H1 (cell line): ENCODE data around the gene APH1B. TPM values are rescaled to one million over a fixed set of nuclear protein-coding genes. Genes with fewer than 3 reads are reported as not detected.

Experiments
- CTCF ChIA-PET: fragments of 300-600 bp; sonication (Branson Sonifier 250); formaldehyde crosslinking; loops from one replicate; lab custom pipeline; 2021; ENCODE audit not compliant: partially characterized antibody; lab: Charles Lee
- POLR2A ChIA-PET: fragments of 300-600 bp; sonication (Branson Sonifier 250); formaldehyde crosslinking; loops from one replicate; lab custom pipeline; 2021; ENCODE audit warnings: inconsistent platforms; ENCODE audit not compliant: partially characterized antibody; lab: Charles Lee
- DNase-seq, 2 experiments: peaks; one replicate each; pipeline versions ENCODE4 v3.0.0 to v3.0.0-alpha.2; 2010 to 2022; ENCODE audit warnings: low spot score in 2 of 2, low read depth in 1 of 2, mixed read lengths in 1 of 2
- FAIRE-seq: peaks from 2 replicates; lab custom pipeline; 2011; peaks lifted over from hg19 to GRCh38; lab: Jason Lieb, UNC
- H2AFZ ChIP-seq: 2 replicates; pipeline ENCODE4 v1.8.1; 2012; ENCODE audit warnings: low read length, inconsistent platforms
- H2AK5ac ChIP-seq: 2 replicates; pipeline ENCODE4 v1.6.1; 2013; ENCODE audit warnings: low read depth, low read length
- H2BK120ac ChIP-seq: replicated peaks from 2 replicates; pipeline ENCODE3; 2013; ENCODE audit warnings: low read depth, low read length, inconsistent platforms
- H2BK12ac ChIP-seq: 2 replicates; pipeline ENCODE4 v1.6.1; 2013; ENCODE audit warnings: low read depth, low read length
- H2BK15ac ChIP-seq: 2 replicates; pipeline ENCODE4 v1.6.1; 2013; ENCODE audit warnings: low read length
- H2BK20ac ChIP-seq: 2 replicates; pipeline ENCODE4 v1.6.1; 2013; ENCODE audit warnings: low read length
- H2BK5ac ChIP-seq: 2 replicates; pipeline ENCODE4 v1.6.1; 2013; ENCODE audit warnings: low read depth, low read length
- H3K14ac ChIP-seq: 2 replicates; pipeline ENCODE4 v1.6.1; 2013; ENCODE audit warnings: inconsistent platforms; ENCODE audit not compliant: insufficient read length
- H3K18ac ChIP-seq: 2 replicates; pipeline ENCODE4 v1.6.1; 2013; ENCODE audit warnings: low read length; ENCODE audit errors: extremely low read depth
- H3K23ac ChIP-seq: 2 replicates; pipeline ENCODE4 v1.6.1; 2013; ENCODE audit warnings: inconsistent platforms; ENCODE audit not compliant: insufficient read length
- H3K23me2 ChIP-seq: 2 replicates; pipeline ENCODE4 v1.6.1; 2013; ENCODE audit warnings: low read depth, low read length
- H3K27ac ChIP-seq: 2 replicates; pipeline ENCODE4 v1.6.1; 2011; ENCODE audit warnings: low read depth, low read length, inconsistent platforms
- H3K27me3 ChIP-seq, 4 experiments: replicated peaks in 1 of 4; 1 replicate in 1 of 4; 2 replicates in 3 of 4; pipeline versions ENCODE4 v1.6.1 to v1.8.1; 2011 to 2013; ENCODE audit warnings: low read length in 3 of 4, mild to moderate bottlenecking in 3 of 4, inconsistent platforms in 2 of 4, mixed read lengths in 2 of 4, moderate library complexity in 1 of 4; ENCODE audit not compliant: control insufficient read depth in 3 of 4, insufficient read depth in 3 of 4; ENCODE audit errors: extremely low read depth in 1 of 4
- H3K36me3 ChIP-seq, 4 experiments: 2 replicates each; pipeline versions ENCODE4 v1.6.1 to v1.8.1; 2011 to 2013; ENCODE audit warnings: mild to moderate bottlenecking in 4 of 4, low read length in 3 of 4, moderate library complexity in 2 of 4, control low read depth in 1 of 4, inconsistent platforms in 1 of 4; ENCODE audit not compliant: insufficient read depth in 4 of 4, control insufficient read depth in 2 of 4
- H3K4ac ChIP-seq: replicated peaks from 2 replicates; pipeline ENCODE3; 2013; ENCODE audit warnings: low read length, low read depth, mixed read lengths, inconsistent platforms; ENCODE audit not compliant: insufficient read length
- H3K4me1 ChIP-seq, 4 experiments: replicated peaks in 1 of 4; 1 replicate in 1 of 4; 2 replicates in 3 of 4; pipeline versions ENCODE4 v1.6.1 to v1.8.1; 2011 to 2013; ENCODE audit warnings: low read length in 3 of 4, inconsistent platforms in 2 of 4, mixed read lengths in 1 of 4; ENCODE audit not compliant: insufficient read depth in 4 of 4, control insufficient read depth in 3 of 4
- H3K4me2 ChIP-seq, 2 experiments: 2 replicates each; pipeline versions ENCODE4 v1.6.1 to v1.8.1; 2011 to 2013; ENCODE audit warnings: low read depth in 2 of 2, low read length in 2 of 2, control low read depth in 1 of 2, inconsistent platforms in 1 of 2, mild to moderate bottlenecking in 1 of 2; ENCODE audit not compliant: insufficient read depth in 1 of 2
- H3K4me3 ChIP-seq, 4 experiments: fragments of 200-600, 300-600 bp in 1 of 4; sonication (generic), shearing (Covaris generic), sonication (Bioruptor Twin) in 1 of 4; 2 replicates each; pipeline versions ENCODE4 v1.5.1 to v1.8.1; 2011 to 2016; ENCODE audit warnings: low read length in 4 of 4, low read depth in 3 of 4, control low read depth in 2 of 4, inconsistent platforms in 2 of 4, mild to moderate bottlenecking in 2 of 4, mixed read lengths in 1 of 4, moderate library complexity in 1 of 4; ENCODE audit not compliant: insufficient read depth in 2 of 4; ENCODE audit errors: extremely low read depth in 1 of 4
- H3K56ac ChIP-seq: replicated peaks from 2 replicates; pipeline ENCODE3; 2013; ENCODE audit warnings: low read depth, mild to moderate bottlenecking, mixed read lengths, low read length, inconsistent platforms; ENCODE audit not compliant: insufficient read length
- H3K79me1 ChIP-seq: 2 replicates; pipeline ENCODE4 v1.6.1; 2013; ENCODE audit warnings: low read depth, low read length, control low read depth
- H3K79me2 ChIP-seq, 2 experiments: 2 replicates each; pipeline versions ENCODE4 v1.6.1 to v1.8.1; 2012 to 2013; ENCODE audit warnings: low read length in 2 of 2, mild to moderate bottlenecking in 2 of 2, inconsistent platforms in 1 of 2; ENCODE audit not compliant: insufficient read depth in 2 of 2, control insufficient read depth in 1 of 2
- H3K9ac ChIP-seq, 4 experiments: replicated peaks in 1 of 4; 1 replicate in 1 of 4; 2 replicates in 3 of 4; pipeline versions ENCODE4 v1.6.1 to v1.8.1; 2011 to 2013; ENCODE audit warnings: low read depth in 3 of 4, low read length in 3 of 4, control low read depth in 2 of 4, mild to moderate bottlenecking in 2 of 4, moderate library complexity in 2 of 4, inconsistent platforms in 1 of 4; ENCODE audit errors: extremely low read depth in 1 of 4
- H3K9me3 ChIP-seq, 2 experiments: 2 replicates each; pipeline versions ENCODE4 v1.6.1 to v1.8.1; 2012 to 2013; ENCODE audit warnings: mild to moderate bottlenecking in 2 of 2, moderate library complexity in 2 of 2, control low read depth in 1 of 2, inconsistent platforms in 1 of 2, low read depth in 1 of 2, low read length in 1 of 2, mixed read lengths in 1 of 2; ENCODE audit not compliant: insufficient read depth in 2 of 2
- H4K20me1 ChIP-seq, 2 experiments: replicated peaks in 1 of 2; 2 replicates each; pipeline versions ENCODE3 to v1.8.1; 2011 to 2013; ENCODE audit warnings: inconsistent platforms in 2 of 2, low read length in 2 of 2, mild to moderate bottlenecking in 1 of 2; ENCODE audit not compliant: insufficient read depth in 2 of 2, control insufficient read depth in 1 of 2
- H4K5ac ChIP-seq: 2 replicates; pipeline ENCODE4 v1.6.1; 2013; ENCODE audit warnings: low read length, low read depth, mixed read lengths, inconsistent platforms; ENCODE audit not compliant: insufficient read length
- H4K8ac ChIP-seq: 2 replicates; pipeline ENCODE4 v1.8.0; 2013; ENCODE audit warnings: mild to moderate bottlenecking, moderate library complexity, low read length, inconsistent platforms; ENCODE audit not compliant: insufficient read depth; ENCODE audit errors: extremely low read depth
- H4K91ac ChIP-seq: replicated peaks from 2 replicates; pipeline ENCODE3; 2013; ENCODE audit warnings: low read length, mixed read lengths, inconsistent platforms; ENCODE audit not compliant: insufficient read length
- BRCA1 ChIP-seq: IDR thresholded peaks from 2 replicates; pipeline ENCODE4 v1.6.1; 2012; ENCODE audit warnings: low read depth, low read length, improper control_type of control experiment
- GABPA ChIP-seq: IDR thresholded peaks from 2 replicates; pipeline ENCODE4 v1.6.1; 2011; ENCODE audit warnings: mild to moderate bottlenecking, low read length, moderate library complexity, borderline replicate concordance; ENCODE audit not compliant: insufficient read depth
- RAD21 ChIP-seq, 2 experiments: IDR thresholded peaks in 1 of 2; conservative IDR thresholded peaks in 1 of 2; 2 replicates each; pipeline ENCODE4 v1.6.1; 2011; ENCODE audit warnings: low read depth in 2 of 2, low read length in 2 of 2, improper control_type of control experiment in 1 of 2, inconsistent platforms in 1 of 2, mild to moderate bottlenecking in 1 of 2, moderate library complexity in 1 of 2
- WGBS, 2 experiments: shearing (Covaris generic) in 1 of 2; methylation state at CpG; one replicate each; pipeline versions ENCODE4 v1.1.6 to v1.1.7; 2013 to 2015; ENCODE audit warnings: low lambda C conversion rate in 2 of 2, mixed read lengths in 2 of 2, inconsistent platforms in 1 of 2, low coverage in 1 of 2, missing lambda C conversion rate in 1 of 2; ENCODE audit not compliant: insufficient replicate concordance in 2 of 2, insufficient coverage in 1 of 2, insufficient read length in 1 of 2; ENCODE audit errors: extremely low coverage in 1 of 2, missing lambda C conversion rate in 1 of 2; 5-methylcytosine and 5-hydroxymethylcytosine counted together
- polyA plus RNA-seq, 7 experiments: library from polyadenylated mRNA; depleted of rRNA in 3 of 7; stranded (reverse) in 5 of 7; unstranded in 2 of 7; fragments of >200 nt in 5 of 7; fragments of 200-250 nt in 2 of 7; gene quantifications; 1 replicate in 5 of 7; 2 replicates in 1 of 7; 4 replicates in 1 of 7; pipeline versions ENCODE4 v1.2.1 to v1.2.3, GENCODE V29; 2011 to 2013; ENCODE audit warnings: missing spikeins in 2 of 7, mixed read lengths in 2 of 7
- total RNA-seq: library from RNA; stranded (reverse); fragmentation: NEBNext Ultra II Directional; extraction: Animal tissue kit (Norgen Biotek cat#: 25700); gene quantifications from 2 replicates; pipeline ENCODE4 v1.2.1, GENCODE V29; 2021
- TF ChIP-seq, protein P1 (sequence below), 3 experiments: IDR thresholded peaks; 1 replicate in 2 of 3; 2 replicates in 1 of 3; pipeline versions ENCODE4 v1.5.1 to v1.6.1; 2011; ENCODE audit warnings: low read length in 3 of 3, mild to moderate bottlenecking in 3 of 3, inconsistent platforms in 2 of 3, low read depth in 1 of 3, moderate library complexity in 1 of 3; ENCODE audit not compliant: insufficient read depth in 1 of 3; ENCODE audit errors: control extremely low read depth in 1 of 3

APH1B gene
- total and polyA plus RNA-seq, 2 of the 8 experiments (the other 6 are each of a cell fraction or from before 2014, with no cell fraction given), result 11.5 to 22.9 TPM

DNA sequence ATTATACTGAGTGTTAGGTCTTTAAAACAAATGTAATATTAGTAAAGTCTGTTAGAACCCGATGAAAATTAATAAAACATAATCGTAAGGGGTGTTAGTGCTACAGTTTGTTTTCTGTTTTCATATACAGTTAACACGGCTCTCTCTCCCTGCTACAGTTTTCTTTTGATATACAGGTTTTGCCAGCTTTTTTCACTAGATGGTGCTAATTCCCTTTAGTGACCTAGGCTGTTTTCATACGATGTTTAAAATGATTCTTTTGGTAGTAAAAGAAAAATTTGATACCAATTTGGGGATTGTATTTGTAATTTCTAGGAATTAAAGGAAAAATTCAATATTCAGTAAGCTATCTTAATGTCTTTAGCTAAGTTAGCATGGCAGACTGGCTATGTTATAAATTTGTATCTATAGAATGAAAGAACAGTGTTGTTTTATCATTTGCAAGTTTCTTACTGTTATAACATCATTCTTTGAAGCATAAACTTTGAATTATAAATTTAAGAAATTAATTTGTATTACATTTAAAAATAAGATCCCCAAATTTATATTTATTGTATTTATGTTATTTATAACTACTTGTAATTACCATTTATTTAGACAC lies 11.5 kb downstream of the APH1B start:
- H3K56ac ChIP-seq, result no peak overlapping the region
- no peak overlapping the region for H2BK120ac ChIP-seq
- 57% methylated on average over 4 of the region's 4 CpGs; no CpG with 5 or more reads in 1 of the 2 experiments for WGBS, 2 experiments
- H2BK12ac ChIP-seq, result no peak overlapping the region
- H4K8ac ChIP-seq, result no peak overlapping the region
- peaks cover 0 to 3% of the 10 kb centered on the region in 2 experiments for H4K20me1 ChIP-seq
- H3K4ac ChIP-seq, result no peak overlapping the region
- TF ChIP-seq GABPA (no peak), BRCA1 (no peak), RAD21 (IDR thresholded peaks at IDR 0.05 in 1 of 2, conservative IDR thresholded peaks at IDR 0.05 in 1 of 2; ENCODE audit: low read depth in 2 of 2, low read length in 2 of 2) (peak; percentile 84 to 87)
- TF ChIP-seq, protein P1, sequence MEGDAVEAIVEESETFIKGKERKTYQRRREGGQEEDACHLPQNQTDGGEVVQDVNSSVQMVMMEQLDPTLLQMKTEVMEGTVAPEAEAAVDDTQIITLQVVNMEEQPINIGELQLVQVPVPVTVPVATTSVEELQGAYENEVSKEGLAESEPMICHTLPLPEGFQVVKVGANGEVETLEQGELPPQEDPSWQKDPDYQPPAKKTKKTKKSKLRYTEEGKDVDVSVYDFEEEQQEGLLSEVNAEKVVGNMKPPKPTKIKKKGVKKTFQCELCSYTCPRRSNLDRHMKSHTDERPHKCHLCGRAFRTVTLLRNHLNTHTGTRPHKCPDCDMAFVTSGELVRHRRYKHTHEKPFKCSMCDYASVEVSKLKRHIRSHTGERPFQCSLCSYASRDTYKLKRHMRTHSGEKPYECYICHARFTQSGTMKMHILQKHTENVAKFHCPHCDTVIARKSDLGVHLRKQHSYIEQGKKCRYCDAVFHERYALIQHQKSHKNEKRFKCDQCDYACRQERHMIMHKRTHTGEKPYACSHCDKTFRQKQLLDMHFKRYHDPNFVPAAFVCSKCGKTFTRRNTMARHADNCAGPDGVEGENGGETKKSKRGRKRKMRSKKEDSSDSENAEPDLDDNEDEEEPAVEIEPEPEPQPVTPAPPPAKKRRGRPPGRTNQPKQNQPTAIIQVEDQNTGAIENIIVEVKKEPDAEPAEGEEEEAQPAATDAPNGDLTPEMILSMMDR (IDR thresholded peaks at IDR 0.05; ENCODE audit: control extremely low read depth in 1 of 3, insufficient read depth in 1 of 3, low read depth in 1 of 3, low read length in 3 of 3), result peak in 2 of 3 experiments; percentile 42 to 62; a peak in 2 of 4 replicates
- no peak overlapping the region for H3K4me3 ChIP-seq
- no peak overlapping the region for H3K18ac ChIP-seq
- peaks cover 0 to 7% (median 0%) of the 10 kb centered on the region in 4 experiments; a peak in 3 of 8 replicates for H3K36me3 ChIP-seq
- H2BK15ac ChIP-seq, result no peak overlapping the region
- H3K23ac ChIP-seq, result no peak overlapping the region
- no peaks in the 10 kb centered on the region for H3K27me3 ChIP-seq
- no peaks in the 10 kb centered on the region for H3K23me2 ChIP-seq
- H3K79me1 ChIP-seq, result no peaks in the 10 kb centered on the region
- ChIA-PET CTCF (interaction anchor here (0.7 to 3.5 kb wide), 17 partner anchors 9 to 187 kb away, joined by 3 to 15 read pairs (median 5); no protein-coding TSS in a partner anchor), POLR2A (no interaction called here)
- H2AK5ac ChIP-seq, result no peak overlapping the region
- no peak overlapping the region for H4K5ac ChIP-seq
- H3K4me2 ChIP-seq, result no peak overlapping the region
- no peak overlapping the region for H2BK20ac ChIP-seq
- FAIRE-seq (peak; percentile 13), DNase-seq (no peak)
- no peak overlapping the region for H2BK5ac ChIP-seq
- no peaks in the 10 kb centered on the region for H3K4me1 ChIP-seq
- H3K9ac ChIP-seq, result no peak overlapping the region
- no peak overlapping the region for H3K14ac ChIP-seq
- H3K27ac ChIP-seq, result no peak overlapping the region
- no peak overlapping the region for H4K91ac ChIP-seq
- no peaks in the 10 kb centered on the region for H3K9me3 ChIP-seq
- no peak overlapping the region for H2AFZ ChIP-seq
- no peaks in the 10 kb centered on the region for H3K79me2 ChIP-seq
